ENCODE measurements around the gene NHERF2. TPM values are rescaled to one million over a fixed set of nuclear protein-coding genes. Genes with fewer than 3 reads are reported as not detected.
A peak's percentile ranks its signal among the peaks of the same experiment; 100 is the strongest.

Gene NHERF2
- total RNA-seq, 2 donors from 2014 or later, result 64.0 to 77.9 TPM

GRCh38 chr16:1998852-1999801 lies 27.6 kb upstream of the NHERF2 start:
- no peak for DNase-seq
- intact Hi-C loops (cut with DNase I), result no loop called here
- Histone ChIP-seq H3K27me3 (no peaks in the 10 kb centered on the region), H3K27ac (peak overlapping the region; percentile 27), H3K36me3 (peaks cover 41% of the 10 kb centered on the region), H3K4me1 (peaks cover 3% of the 10 kb centered on the region), H3K9me3 (no peaks in the 10 kb centered on the region), H3K9ac (ENCODE audit: low read depth in 2 of 2, low read length in 2 of 2) (no peak overlapping the region), H3K4me3 (no peak overlapping the region)
- TF ChIP-seq CTCF (IDR thresholded peaks at IDR 0.05), result no peak

- no peak overlapping the region for H3K27ac ChIP-seq
- intact Hi-C loops (cut with DNase I), result no loop called here
- peaks cover 41% of the 10 kb centered on the region for H3K36me3 ChIP-seq
- no peaks in the 10 kb centered on the region for H3K27me3 ChIP-seq
- no peak for DNase-seq
- H3K4me3 ChIP-seq, result no peak overlapping the region
- peaks cover 11% of the 10 kb centered on the region for H3K4me1 ChIP-seq
- no peak overlapping the region for H3K9ac ChIP-seq (ENCODE audit: low read depth in 2 of 2, low read length in 2 of 2)
- H3K9me3 ChIP-seq, result no peaks in the 10 kb centered on the region
- no peak for TF ChIP-seq CTCF (IDR thresholded peaks at IDR 0.05)
These were observed 26.7 kb upstream of the NHERF2 start for GRCh38 chr16:1999866-2000514.

GRCh38 chr16:2001035-2001434 lies 25.7 kb upstream of the NHERF2 start:
- intact Hi-C loops (cut with DNase I), result no loop called here
- Histone ChIP-seq H3K4me1 (peaks cover 15% of the 10 kb centered on the region), H3K9me3 (no peaks in the 10 kb centered on the region)

GRCh38 chr16:2001456-2002355 lies 25.0 kb upstream of the NHERF2 start:
- Histone ChIP-seq H3K4me1 (peaks cover 15% of the 10 kb centered on the region), H3K9me3 (no peaks in the 10 kb centered on the region), H3K4me3 (no peak overlapping the region), H3K9ac (ENCODE audit: low read depth in 2 of 2, low read length in 2 of 2) (no peak overlapping the region), H3K27me3 (no peaks in the 10 kb centered on the region), H3K36me3 (peaks cover 41% of the 10 kb centered on the region), H3K27ac (no peak overlapping the region)
- no peak for DNase-seq
- no peak for TF ChIP-seq CTCF (IDR thresholded peaks at IDR 0.05)
- intact Hi-C loops (cut with DNase I), result no loop called here

More at GRCh38 chr16:2001035-2001434, 25.7 kb upstream of the NHERF2 start:
- no peaks in the 10 kb centered on the region for H3K27me3 ChIP-seq
- no peak overlapping the region for H3K9ac ChIP-seq (ENCODE audit: low read depth in 2 of 2, low read length in 2 of 2)
- no peak for DNase-seq
- H3K36me3 ChIP-seq, result peaks cover 41% of the 10 kb centered on the region
- no peak overlapping the region for H3K4me3 ChIP-seq
- H3K27ac ChIP-seq, result no peak overlapping the region
- no peak for TF ChIP-seq CTCF (IDR thresholded peaks at IDR 0.05)

Measured in colonic mucosa (tissue), 4 donors.